Measurements from ENCODE around the gene ELMO1. TPM values are rescaled to one million over a fixed set of nuclear protein-coding genes. Genes with fewer than 3 reads are reported as not detected.

Gene ELMO1
- total and polyA plus RNA-seq, 2 experiments from 2014 or later: 6.5 to 24.9 TPM

DNA sequence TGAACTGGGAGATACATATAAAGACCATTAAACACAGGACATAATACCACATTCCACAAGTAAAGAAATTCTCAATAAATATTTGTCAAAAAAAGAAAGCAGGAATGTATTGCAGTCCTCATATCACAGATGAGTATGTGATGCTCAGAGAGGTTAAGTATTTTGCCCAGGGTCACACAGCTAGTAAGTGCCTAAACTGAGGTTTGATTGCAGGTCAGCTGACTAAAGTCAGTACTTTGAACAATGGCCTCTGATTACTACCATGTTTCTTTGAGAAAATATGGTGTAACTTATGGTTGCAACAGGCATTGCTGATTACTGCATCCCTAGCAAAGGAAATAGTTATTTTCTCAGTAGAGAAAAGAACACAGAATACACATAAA, 267.1 kb downstream of the ELMO1 start (continued):
- no peak for TF ChIP-seq REST (IDR thresholded peaks at IDR 0.05; ENCODE audit: unreplicated experiment)
- TF ChIP-seq JUNB (IDR thresholded peaks at IDR 0.05; ENCODE audit: unreplicated experiment): no peak
- TF ChIP-seq POLR2AphosphoS5 (IDR thresholded peaks at IDR 0.05; ENCODE audit: low read depth): no peak
- no peak for TF ChIP-seq NANOG (IDR thresholded peaks at IDR 0.05; ENCODE audit: borderline replicate concordance)
- no peak for TF ChIP-seq STAT1 (IDR thresholded peaks at IDR 0.05; ENCODE audit: unreplicated experiment)
- no peak for TF ChIP-seq EZH2phosphoT487 (IDR thresholded peaks at IDR 0.05; ENCODE audit: unreplicated experiment)
- TF ChIP-seq CTCF (conservative IDR thresholded peaks at IDR 0.05; ENCODE audit: low read depth in 2 of 2): no peak
- no peak for TF ChIP-seq ZNF331 (CRISPR knock-in tag; IDR thresholded peaks at IDR 0.05; ENCODE audit: low read depth)
- no peak for TF ChIP-seq ZNF114 (CRISPR knock-in tag; IDR thresholded peaks at IDR 0.05)
- no peak for TF ChIP-seq ETS1 (IDR thresholded peaks at IDR 0.05)
- no peak for TF ChIP-seq EZH2 (IDR thresholded peaks at IDR 0.05; ENCODE audit: low read depth, unreplicated experiment)
- no peak for TF ChIP-seq CREB1 (CRISPR knock-in tag; IDR thresholded peaks at IDR 0.05; ENCODE audit: low read depth)

DNA sequence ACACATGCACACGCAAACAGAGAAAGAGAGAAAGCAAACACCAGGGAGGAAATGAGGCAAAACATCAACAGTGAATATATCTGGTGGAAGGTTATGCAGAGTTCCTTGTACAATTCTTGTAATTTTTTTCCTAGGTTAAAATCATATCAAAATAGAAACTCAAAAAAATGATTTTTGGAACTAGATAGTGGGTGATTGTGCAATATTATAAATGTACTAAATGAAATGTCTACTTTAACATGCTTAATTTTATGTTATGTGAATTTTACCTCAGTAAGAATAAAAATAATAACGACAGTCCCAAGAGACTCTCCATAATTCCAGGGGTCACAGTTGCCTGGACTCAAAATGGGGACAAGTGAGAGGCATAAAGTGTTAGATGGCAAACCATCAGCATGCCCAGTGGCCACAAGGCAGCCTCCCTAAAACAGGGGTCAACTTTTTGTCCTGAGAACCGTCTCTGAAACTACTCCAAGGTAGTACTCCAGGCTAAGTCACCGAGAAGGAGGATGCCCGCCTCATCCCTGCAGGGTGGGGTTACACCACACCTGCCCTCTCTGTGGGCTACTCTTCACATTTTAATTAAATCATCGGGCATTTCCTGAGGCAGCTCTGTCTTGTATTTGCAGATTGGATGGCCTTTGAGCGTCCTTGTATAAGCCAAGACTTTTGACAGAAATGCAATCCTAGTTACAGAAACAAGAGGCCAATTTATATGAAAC, 267.7 kb downstream of the ELMO1 start:
- H3K27ac Mint-ChIP-seq: 0 out of 2 replicates have a peak overlapping the region, but pooled peaks have one; percentile 71
- peaks cover 6% of the 10 kb centered on the region; the same call in 2 of the 3 replicates for H3K36me3 Mint-ChIP-seq (ENCODE audit: low read depth)
- no peaks in the 10 kb centered on the region for H3K9me3 Mint-ChIP-seq
- Histone ChIP-seq H3K36me3 (ENCODE audit: insufficient read depth) (no peaks in the 10 kb centered on the region), H2AFZ (no peak overlapping the region), H3K27me3 (ENCODE audit: insufficient read depth) (no peaks in the 10 kb centered on the region), H3K9me2 (ENCODE audit: insufficient read depth) (no peaks in the 10 kb centered on the region; the same call in 1 of the 2 replicates), H3F3A (replicated peaks; ENCODE audit: low read depth) (no peaks in the 10 kb centered on the region), H4K20me1 (replicated peaks; ENCODE audit: insufficient read depth) (no peaks in the 10 kb centered on the region), H3K79me2 (replicated peaks; ENCODE audit: insufficient read depth) (no peaks in the 10 kb centered on the region), H3K4me2 (no peak overlapping the region), H3K4me1 (ENCODE audit: insufficient read depth) (peaks cover 12% of the 10 kb centered on the region), H3K27ac (ENCODE audit: low read depth) (no peak overlapping the region), H3K4me3 (no peak overlapping the region)
- ATAC-seq (peak; percentile 53), DNase-seq (ENCODE audit: low spot score) (no peak)
- peaks cover 5% of the 10 kb centered on the region for H3K27me3 Mint-ChIP-seq (ENCODE audit: insufficient read depth, low read depth, poor library complexity)
- H3K4me3 Mint-ChIP-seq: no peak overlapping the region
- H3K4me1 Mint-ChIP-seq: peaks cover 25% of the 10 kb centered on the region
- TF ChIP-seq ZNF462 (CRISPR knock-in tag; IDR thresholded peaks at IDR 0.05): no peak
- TF ChIP-seq EZH2 (IDR thresholded peaks at IDR 0.05; ENCODE audit: low read depth, unreplicated experiment): no peak
- no peak for TF ChIP-seq POLR2AphosphoS5 (IDR thresholded peaks at IDR 0.05; ENCODE audit: low read depth)

All from GM23338 (cell line).